Measurements from ENCODE around the gene FAP. TPM values are rescaled to one million over a fixed set of nuclear protein-coding genes. Genes with fewer than 3 reads are reported as not detected.

Gene FAP
- total RNA-seq, 2 experiments from 2014 or later, result not detected

GRCh38 chr2:162211732-162212131, 31.5 kb downstream of the FAP start:
- no peaks in the 10 kb centered on the region for H3K9me3 Mint-ChIP-seq (ENCODE audit: insufficient read depth)
- CTCF ChIA-PET, result interaction anchor here (0.9 to 1.3 kb wide), 2 partner anchors 9 to 86 kb away, joined by 3 to 10 read pairs; no protein-coding TSS in a partner anchor

GRCh38 chr2:162210385-162210784, 32.9 kb downstream of the FAP start:
- Mint-ChIP-seq H3K36me3 (ENCODE audit: low read depth) (no peaks in the 10 kb centered on the region), H3K27ac (no peak overlapping the region), H3K9me3 (ENCODE audit: insufficient read depth) (no peaks in the 10 kb centered on the region), H3K4me1 (ENCODE audit: low read depth) (no peaks in the 10 kb centered on the region), H3K4me3 (no peak overlapping the region), H3K27me3 (ENCODE audit: low read depth) (peaks cover 11% of the 10 kb centered on the region)
- ATAC-seq, result no peak
- CTCF ChIA-PET, result interaction anchor here (1.6 to 2.0 kb wide), 2 partner anchors 11 to 57 kb away, joined by 4 to 14 read pairs; no protein-coding TSS in a partner anchor
- POLR2A ChIA-PET, result no interaction called here
- no peak for DNase-seq

More at GRCh38 chr2:162211732-162212131, 31.5 kb downstream of the FAP start:
- DNase-seq, result no peak
- no peaks in the 10 kb centered on the region for H3K36me3 Mint-ChIP-seq (ENCODE audit: low read depth)
- ATAC-seq, result no peak
- H3K27ac Mint-ChIP-seq, result no peak overlapping the region
- peaks cover 17% of the 10 kb centered on the region for H3K27me3 Mint-ChIP-seq (ENCODE audit: low read depth)
- no peaks in the 10 kb centered on the region for H3K4me1 Mint-ChIP-seq (ENCODE audit: low read depth)
- POLR2A ChIA-PET, result no interaction called here
- no peak overlapping the region for H3K4me3 Mint-ChIP-seq

GRCh38 chr2:162202203-162202602, 41.0 kb downstream of the FAP start:
- Mint-ChIP-seq H3K36me3 (ENCODE audit: low read depth) (no peaks in the 10 kb centered on the region), H3K4me1 (ENCODE audit: low read depth) (no peaks in the 10 kb centered on the region), H3K27me3 (ENCODE audit: low read depth) (peaks cover 15% of the 10 kb centered on the region), H3K9me3 (ENCODE audit: insufficient read depth) (no peaks in the 10 kb centered on the region), H3K27ac (no peak overlapping the region), H3K4me3 (no peak overlapping the region)
- POLR2A ChIA-PET, result no interaction called here
- ATAC-seq, result no peak
- DNase-seq, result no peak
- CTCF ChIA-PET, result no interaction called here

GRCh38 chr2:162200636-162201035, 42.6 kb downstream of the FAP start:
- DNase-seq, result no peak
- Mint-ChIP-seq H3K36me3 (ENCODE audit: low read depth) (no peaks in the 10 kb centered on the region), H3K27ac (no peak overlapping the region), H3K4me3 (no peak overlapping the region), H3K9me3 (ENCODE audit: insufficient read depth) (no peaks in the 10 kb centered on the region), H3K4me1 (ENCODE audit: low read depth) (no peaks in the 10 kb centered on the region), H3K27me3 (ENCODE audit: low read depth) (peaks cover 19% of the 10 kb centered on the region)
- ATAC-seq, result no peak
- ChIA-PET CTCF (no interaction called here), POLR2A (no interaction called here)

- ChIA-PET POLR2A (no interaction called here), CTCF (no interaction called here)
- no peak for DNase-seq
- H3K27ac Mint-ChIP-seq, result no peak overlapping the region
- H3K4me1 Mint-ChIP-seq (ENCODE audit: low read depth), result no peaks in the 10 kb centered on the region
- no peaks in the 10 kb centered on the region for H3K9me3 Mint-ChIP-seq (ENCODE audit: insufficient read depth)
- H3K27me3 Mint-ChIP-seq (ENCODE audit: low read depth), result peaks cover 22% of the 10 kb centered on the region
- no peak for ATAC-seq
- no peak overlapping the region for H3K4me3 Mint-ChIP-seq
- H3K36me3 Mint-ChIP-seq (ENCODE audit: low read depth), result no peaks in the 10 kb centered on the region
Measured at GRCh38 chr2:162199913-162200312, 43.3 kb downstream of the FAP start.

GRCh38 chr2:162198239-162198638, 45.0 kb downstream of the FAP start:
- ChIA-PET CTCF (interaction anchor here (3.5 kb wide), 1 partner anchor 22 kb away, joined by 14 read pairs; no protein-coding TSS in a partner anchor), POLR2A (no interaction called here)
- H3K36me3 Mint-ChIP-seq (ENCODE audit: low read depth), result no peaks in the 10 kb centered on the region
- H3K27ac Mint-ChIP-seq, result no peak overlapping the region
- H3K27me3 Mint-ChIP-seq (ENCODE audit: low read depth), result peaks cover 25% of the 10 kb centered on the region
- H3K4me1 Mint-ChIP-seq (ENCODE audit: low read depth), result no peaks in the 10 kb centered on the region
- no peak overlapping the region for H3K4me3 Mint-ChIP-seq
- H3K9me3 Mint-ChIP-seq (ENCODE audit: insufficient read depth), result no peaks in the 10 kb centered on the region
- DNase-seq (no peak), ATAC-seq (no peak)

GRCh38 chr2:162197069-162197825, 46.0 kb downstream of the FAP start:
- no peak for DNase-seq
- Mint-ChIP-seq H3K4me3 (no peak overlapping the region), H3K4me1 (ENCODE audit: low read depth) (no peaks in the 10 kb centered on the region), H3K27ac (no peak overlapping the region), H3K27me3 (ENCODE audit: low read depth) (peaks cover 31% of the 10 kb centered on the region), H3K36me3 (ENCODE audit: low read depth) (no peaks in the 10 kb centered on the region), H3K9me3 (ENCODE audit: insufficient read depth) (no peaks in the 10 kb centered on the region)
- ChIA-PET CTCF (interaction anchor here (0.8 to 3.5 kb wide), 2 partner anchors 11 to 23 kb away, joined by 3 to 14 read pairs; no protein-coding TSS in a partner anchor), POLR2A (no interaction called here)
- ATAC-seq, result no peak

GRCh38 chr2:162196638-162197037, 46.6 kb downstream of the FAP start:
- Mint-ChIP-seq H3K27ac (no peak overlapping the region), H3K36me3 (ENCODE audit: low read depth) (no peaks in the 10 kb centered on the region), H3K4me3 (no peak overlapping the region), H3K27me3 (ENCODE audit: low read depth) (peaks cover 35% of the 10 kb centered on the region), H3K4me1 (ENCODE audit: low read depth) (no peaks in the 10 kb centered on the region), H3K9me3 (ENCODE audit: insufficient read depth) (no peaks in the 10 kb centered on the region)
- ChIA-PET CTCF (interaction anchor here (0.8 to 3.5 kb wide), 2 partner anchors 11 to 24 kb away, joined by 3 to 14 read pairs; no protein-coding TSS in a partner anchor), POLR2A (no interaction called here)
- ATAC-seq, result no peak
- no peak for DNase-seq

GRCh38 chr2:162188451-162188850, 54.8 kb downstream of the FAP start:
- ChIA-PET POLR2A (no interaction called here), CTCF (interaction anchor here (3.3 kb wide), 1 partner anchor 33 kb away, joined by 12 read pairs; no protein-coding TSS in a partner anchor)
- H3K36me3 Mint-ChIP-seq (ENCODE audit: low read depth), result no peaks in the 10 kb centered on the region
- no peak overlapping the region for H3K4me3 Mint-ChIP-seq
- ATAC-seq, result no peak
- peaks cover 22% of the 10 kb centered on the region for H3K27me3 Mint-ChIP-seq (ENCODE audit: low read depth)
- no peak overlapping the region for H3K27ac Mint-ChIP-seq
- no peaks in the 10 kb centered on the region for H3K9me3 Mint-ChIP-seq (ENCODE audit: insufficient read depth)
- no peak for DNase-seq
- H3K4me1 Mint-ChIP-seq (ENCODE audit: low read depth), result no peaks in the 10 kb centered on the region

- POLR2A ChIA-PET, result no interaction called here
- Mint-ChIP-seq H3K36me3 (ENCODE audit: low read depth) (no peaks in the 10 kb centered on the region), H3K27me3 (ENCODE audit: low read depth) (peaks cover 15% of the 10 kb centered on the region), H3K4me3 (no peak overlapping the region), H3K27ac (no peak overlapping the region), H3K9me3 (ENCODE audit: insufficient read depth) (no peaks in the 10 kb centered on the region), H3K4me1 (ENCODE audit: low read depth) (no peaks in the 10 kb centered on the region)
- DNase-seq (no peak), ATAC-seq (no peak)
- CTCF ChIA-PET, result interaction anchor here (1.0 to 3.3 kb wide), 4 partner anchors 11 to 35 kb away, joined by 3 to 12 read pairs (median 5); no protein-coding TSS in a partner anchor
Measured at GRCh38 chr2:162185541-162186232, 57.6 kb downstream of the FAP start.

- peaks cover 12% of the 10 kb centered on the region for H3K27me3 Mint-ChIP-seq (ENCODE audit: low read depth)
- ChIA-PET CTCF (interaction anchor here (0.7 to 2.1 kb wide), 3 partner anchors 18 to 36 kb away, joined by 3 to 6 read pairs (median 4); no protein-coding TSS in a partner anchor), POLR2A (no interaction called here)
- no peaks in the 10 kb centered on the region for H3K36me3 Mint-ChIP-seq (ENCODE audit: low read depth)
- ATAC-seq (no peak), DNase-seq (no peak)
- H3K9me3 Mint-ChIP-seq (ENCODE audit: insufficient read depth), result no peaks in the 10 kb centered on the region
- H3K4me3 Mint-ChIP-seq, result no peak overlapping the region
- H3K27ac Mint-ChIP-seq, result no peak overlapping the region
- no peaks in the 10 kb centered on the region for H3K4me1 Mint-ChIP-seq (ENCODE audit: low read depth)
Measured at GRCh38 chr2:162184821-162185450, 58.3 kb downstream of the FAP start.

- Mint-ChIP-seq H3K9me3 (ENCODE audit: insufficient read depth) (no peaks in the 10 kb centered on the region), H3K36me3 (ENCODE audit: low read depth) (no peaks in the 10 kb centered on the region), H3K27ac (no peak overlapping the region), H3K4me1 (ENCODE audit: low read depth) (no peaks in the 10 kb centered on the region), H3K4me3 (no peak overlapping the region), H3K27me3 (ENCODE audit: low read depth) (peaks cover 14% of the 10 kb centered on the region)
- no peak for ATAC-seq
- DNase-seq, result no peak
- ChIA-PET CTCF (interaction anchor here (0.7 to 2.1 kb wide), 3 partner anchors 17 to 37 kb away, joined by 3 to 6 read pairs (median 4); no protein-coding TSS in a partner anchor), POLR2A (no interaction called here)
Measured at GRCh38 chr2:162184359-162184758, 58.9 kb downstream of the FAP start.
